Testis (tissue), 2 donors: ENCODE measurements around the gene KIR2DL3.

Experiments
- CTCF ChIP-seq, 3 experiments: fragments of 450-650 bp in 2 of 3; fragments of 200-600 bp in 1 of 3; sonication (generic) in 1 of 3; IDR thresholded peaks; one replicate each; pipeline ENCODE4 v1.5.1; 2016 to 2019; ENCODE audit warnings: antibody characterized with exemption in 3 of 3, mild to moderate bottlenecking in 2 of 3, moderate library complexity in 1 of 3
- POLR2A ChIP-seq: fragments of 450-650 bp; IDR thresholded peaks from one replicate; pipeline ENCODE4 v1.6.1; 2017; ENCODE audit warnings: antibody characterized with exemption, mild to moderate bottlenecking, moderate library complexity

- TF ChIP-seq POLR2A (no peak), CTCF (IDR thresholded peaks at IDR 0.05) (no peak)
Observed at GRCh38 chr19:54727562-54727961, 10.8 kb upstream of the KIR2DL3 start.
